Measurements from ENCODE around the gene AHDC1. TPM values are rescaled to one million over a fixed set of nuclear protein-coding genes. Genes with fewer than 3 reads are reported as not detected.

The AHDC1 gene
- total RNA-seq, 1 donor from 2014 or later = 11.9 TPM

DNA sequence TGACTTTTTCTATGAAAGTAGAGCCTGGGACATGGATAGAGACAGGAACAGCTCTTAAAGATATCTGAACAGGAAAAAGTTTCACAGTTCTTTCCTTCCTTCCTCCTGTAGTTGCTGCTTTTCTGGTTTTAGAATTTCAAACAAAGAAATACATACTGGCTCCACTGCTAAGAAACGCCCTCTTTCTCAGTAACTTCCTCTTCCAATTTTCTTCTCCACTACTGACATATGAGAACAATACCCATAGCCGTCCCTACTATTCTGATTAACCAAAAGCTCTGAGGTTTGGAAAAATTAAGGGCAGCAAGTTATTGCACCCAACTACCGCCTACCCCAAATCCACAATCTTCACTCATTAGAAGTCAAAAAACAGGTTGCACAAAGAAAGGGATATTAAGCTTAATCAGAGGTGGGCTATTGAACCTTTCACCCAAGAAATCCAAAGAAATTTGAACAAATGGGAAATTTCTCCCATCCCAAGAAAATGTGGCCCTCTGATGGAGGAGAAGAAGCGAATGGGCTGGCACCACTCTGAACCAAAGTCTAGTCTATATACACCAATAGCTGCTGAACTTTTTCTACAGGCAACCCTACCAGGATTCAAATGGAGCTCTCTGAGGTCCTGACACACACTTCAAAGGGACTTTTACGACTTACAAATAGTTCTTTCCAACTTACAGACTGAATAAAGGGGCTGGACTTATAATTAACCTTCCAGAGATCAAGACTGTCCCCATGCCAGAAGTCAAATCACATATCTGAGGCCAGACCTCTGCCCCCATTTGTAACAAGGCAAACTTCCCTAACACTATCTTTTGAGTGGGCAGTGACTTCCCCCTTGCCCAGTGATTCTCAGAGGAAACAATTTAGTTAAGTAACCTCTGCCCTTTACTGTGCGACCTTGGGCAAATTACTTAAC, 115.7 kb downstream of the AHDC1 start:
- no peak for DNase-seq

- no peak for DNase-seq
Measured at GRCh38 chr1:27485363-27485762, 118.6 kb downstream of the AHDC1 start.

Small RNA genes within 50 kb of the gene (small RNA-seq; reads per million reads assigned to genes)
- gene AL031729.1 = not detected

Other genes starting within 250 kb of the AHDC1 start
- 2.7 TPM for gene MAP3K6, start 237.2 kb downstream of the AHDC1 start, total RNA-seq
- gene FCN3, start 229.3 kb downstream of the AHDC1 start, total RNA-seq = not detected
- gene CD164L2, start 220.8 kb downstream of the AHDC1 start, total RNA-seq = not detected
- not detected for gene GPR3, start 211.5 kb downstream of the AHDC1 start, total RNA-seq
- gene WASF2, start 114.0 kb downstream of the AHDC1 start, total RNA-seq = 6.1 TPM
- 0.78 TPM for gene FGR, start 31.0 kb upstream of the AHDC1 start, total RNA-seq
- 34.5 TPM for gene IFI6, start 68.0 kb upstream of the AHDC1 start, total RNA-seq
- 18.2 TPM for gene FAM76A, start 121.8 kb upstream of the AHDC1 start, total RNA-seq
- 165 TPM for gene STX12, start 169.1 kb upstream of the AHDC1 start, total RNA-seq
- gene PPP1R8, start 226.6 kb upstream of the AHDC1 start, total RNA-seq = 51.9 TPM

All from occipital lobe (tissue), 3 donors.